ENCODE data around the gene BTBD10. TPM values are rescaled to one million over a fixed set of nuclear protein-coding genes. Genes with fewer than 3 reads are reported as not detected.

Gene BTBD10
- total RNA-seq, 4 donors from 2014 or later, result 33.4 to 59.8 (median 48.7) TPM

DNA sequence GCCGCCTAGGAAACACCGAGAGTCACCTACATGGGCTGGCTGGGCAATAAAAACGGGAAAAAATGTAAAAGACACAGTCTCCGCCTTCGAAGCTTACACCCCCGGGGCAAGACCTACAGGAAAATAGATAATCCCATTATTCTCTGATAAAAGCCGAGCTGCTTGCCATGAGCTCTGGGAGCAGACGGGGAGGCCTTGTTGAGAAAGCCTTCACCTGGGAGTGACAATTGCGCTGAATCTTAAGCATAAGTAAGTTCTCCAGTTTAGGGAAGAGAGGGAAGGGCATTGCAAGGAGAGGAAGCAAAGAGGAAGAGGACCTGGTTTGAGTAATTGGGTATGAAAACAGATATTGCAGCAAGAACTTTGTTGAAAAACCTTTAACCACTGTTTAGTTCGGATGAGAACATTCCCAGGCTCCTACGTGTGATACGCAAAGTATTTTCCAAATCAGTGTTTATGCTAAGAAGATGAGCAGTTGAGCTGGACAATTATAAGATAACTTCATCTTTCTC, 813 bp upstream of the BTBD10 start:
- H3K4me1 ChIP-seq, result peaks cover 18 to 29% (median 23%) of the 10 kb centered on the region in 4 donors
- H3K9me3 ChIP-seq, result no peaks in the 10 kb centered on the region
- H3K36me3 ChIP-seq, result no peaks in the 10 kb centered on the region
- peak overlapping the region; percentile 76 to 89 (median 80) for H3K4me3 ChIP-seq
- no peak for DNase-seq (ENCODE audit: extremely low spot score)
- no peaks in the 10 kb centered on the region for H3K27me3 ChIP-seq
- WGBS, result 33% methylated on average over 12 of the region's 12 CpGs
- peak overlapping the region; percentile 88 to 91 (median 90) for H3K27ac ChIP-seq (replicated peaks in 1 of 4)
- no peak for TF ChIP-seq POLR2AphosphoS5 (IDR thresholded peaks at IDR 0.05)
- intact Hi-C loops (cut with DNase I), result loop anchor here (5.0 kb wide), 1 partner anchor 77 kb away; no protein-coding TSS in a partner anchor

DNA sequence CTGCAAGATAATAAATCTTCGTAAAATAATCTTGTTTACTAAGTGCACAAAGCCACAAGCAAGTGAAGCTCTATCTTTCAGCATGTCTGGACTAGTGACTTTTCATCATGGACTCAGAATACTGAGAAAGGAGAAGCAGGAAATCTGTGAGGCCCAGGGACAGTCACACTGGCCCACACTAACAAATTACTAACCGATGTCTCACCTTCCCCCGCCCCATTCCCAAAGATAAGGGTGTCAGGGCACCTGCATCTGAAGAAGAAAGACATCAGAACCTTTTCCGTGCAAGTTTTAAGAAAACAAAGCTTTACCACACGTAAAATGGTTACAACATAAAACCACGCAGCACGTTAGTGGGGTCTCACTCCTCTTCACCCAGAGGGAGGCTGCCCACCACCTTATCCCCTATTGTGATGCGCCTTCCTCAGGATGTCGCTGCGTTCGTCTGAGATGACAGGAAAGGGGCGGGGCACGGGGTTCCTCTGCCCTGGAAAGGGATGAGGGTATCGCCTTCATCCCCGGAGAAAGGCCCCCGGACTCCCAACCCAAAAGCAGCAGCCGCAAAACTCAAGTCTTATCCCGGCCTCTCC, 616 bp downstream of the BTBD10 start:
- Histone ChIP-seq H3K36me3 (no peaks in the 10 kb centered on the region), H3K27ac (replicated peaks in 1 of 4) (peak overlapping the region; percentile 88 to 91 (median 90)), H3K27me3 (no peaks in the 10 kb centered on the region), H3K4me1 (peaks cover 18 to 29% (median 23%) of the 10 kb centered on the region in 4 donors), H3K9me3 (no peaks in the 10 kb centered on the region), H3K4me3 (peak overlapping the region; percentile 76 to 89 (median 80))
- WGBS, result 2% methylated on average over 18 of the region's 18 CpGs
- no peak for DNase-seq (ENCODE audit: extremely low spot score)
- TF ChIP-seq EP300 (IDR thresholded peaks at IDR 0.05), result no peak
- intact Hi-C loops (cut with DNase I), result loop anchor here (5.0 kb wide), 1 partner anchor 75 kb away; no protein-coding TSS in a partner anchor

DNA sequence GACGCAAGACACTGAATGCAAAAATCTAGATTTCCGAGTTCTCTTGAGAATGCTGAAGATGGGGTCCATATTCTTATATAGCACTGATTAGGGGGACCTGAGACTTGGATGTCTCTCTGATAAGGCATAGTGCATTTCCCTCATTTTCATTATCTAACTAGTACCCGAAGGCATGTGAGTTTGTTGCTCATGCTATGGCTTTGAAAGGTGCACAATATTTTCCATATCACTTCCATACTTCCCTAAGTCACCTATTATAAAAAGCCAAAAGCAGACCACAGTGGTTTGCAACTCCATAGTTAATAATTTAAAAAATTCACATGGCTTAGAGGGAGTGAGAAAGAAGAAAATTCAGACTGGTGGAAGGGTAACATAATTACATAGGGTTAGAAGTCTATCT, 1.7 kb downstream of the BTBD10 start:
- intact Hi-C loops (cut with DNase I), result loop anchor here (5.0 kb wide), 1 partner anchor 74 kb away; no protein-coding TSS in a partner anchor
- WGBS, result 87% methylated on average over 3 of the region's 3 CpGs
- no peak for DNase-seq (ENCODE audit: extremely low spot score)

DNA sequence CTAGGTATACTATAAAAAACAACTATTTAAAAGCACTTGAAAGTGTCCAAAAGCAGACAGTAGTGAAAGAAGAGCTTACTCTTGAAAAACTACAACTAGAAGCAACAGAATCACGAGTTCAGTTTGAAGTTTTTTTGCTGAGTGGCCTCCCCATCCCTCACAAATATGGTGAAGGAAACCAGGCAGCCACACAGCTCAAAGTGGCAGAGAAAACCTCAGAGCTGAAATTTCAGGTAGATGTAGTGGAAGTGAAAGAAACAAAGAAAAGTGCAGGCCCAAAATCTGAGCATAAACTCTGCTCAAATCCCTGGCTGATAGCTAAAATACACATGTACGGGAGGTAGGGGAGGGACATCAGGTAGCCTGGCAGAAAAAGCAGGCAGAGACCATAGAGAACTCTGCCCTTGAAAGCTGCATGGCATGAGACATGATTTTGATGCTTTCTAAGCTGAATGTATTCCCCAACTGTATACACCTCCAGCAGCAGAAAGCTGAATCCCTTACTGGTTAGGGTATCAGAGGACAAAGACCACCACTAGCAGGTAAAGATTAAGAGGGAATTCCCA, 12.1 kb downstream of the BTBD10 start:
- Histone ChIP-seq H3K27me3 (no peaks in the 10 kb centered on the region), H3K4me3 (no peak overlapping the region), H3K36me3 (no peaks in the 10 kb centered on the region), H3K4me1 (peaks cover 19 to 27% (median 21%) of the 10 kb centered on the region in 4 donors), H3K9me3 (peaks cover 0 to 4% (median 0%) of the 10 kb centered on the region in 4 donors), H3K27ac (replicated peaks in 1 of 4) (no peak overlapping the region)
- no peak for TF ChIP-seq EP300 (IDR thresholded peaks at IDR 0.05)
- TF ChIP-seq, protein P1, sequence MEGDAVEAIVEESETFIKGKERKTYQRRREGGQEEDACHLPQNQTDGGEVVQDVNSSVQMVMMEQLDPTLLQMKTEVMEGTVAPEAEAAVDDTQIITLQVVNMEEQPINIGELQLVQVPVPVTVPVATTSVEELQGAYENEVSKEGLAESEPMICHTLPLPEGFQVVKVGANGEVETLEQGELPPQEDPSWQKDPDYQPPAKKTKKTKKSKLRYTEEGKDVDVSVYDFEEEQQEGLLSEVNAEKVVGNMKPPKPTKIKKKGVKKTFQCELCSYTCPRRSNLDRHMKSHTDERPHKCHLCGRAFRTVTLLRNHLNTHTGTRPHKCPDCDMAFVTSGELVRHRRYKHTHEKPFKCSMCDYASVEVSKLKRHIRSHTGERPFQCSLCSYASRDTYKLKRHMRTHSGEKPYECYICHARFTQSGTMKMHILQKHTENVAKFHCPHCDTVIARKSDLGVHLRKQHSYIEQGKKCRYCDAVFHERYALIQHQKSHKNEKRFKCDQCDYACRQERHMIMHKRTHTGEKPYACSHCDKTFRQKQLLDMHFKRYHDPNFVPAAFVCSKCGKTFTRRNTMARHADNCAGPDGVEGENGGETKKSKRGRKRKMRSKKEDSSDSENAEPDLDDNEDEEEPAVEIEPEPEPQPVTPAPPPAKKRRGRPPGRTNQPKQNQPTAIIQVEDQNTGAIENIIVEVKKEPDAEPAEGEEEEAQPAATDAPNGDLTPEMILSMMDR (IDR thresholded peaks at IDR 0.05), result no peak
- no peak for TF ChIP-seq POLR2AphosphoS5 (IDR thresholded peaks at IDR 0.05)
- TF ChIP-seq POLR2A (IDR thresholded peaks at IDR 0.05; ENCODE audit: low read depth), result no peak
- DNase-seq (ENCODE audit: extremely low spot score), result no peak
- intact Hi-C loops (cut with DNase I), result no loop called here
- 98% methylated on average over 2 of the region's 2 CpGs for WGBS

More for the DNA sequence above, 1.7 kb downstream of the BTBD10 start:
- H3K4me3 ChIP-seq, result no peak overlapping the region
- peaks cover 18 to 29% (median 23%) of the 10 kb centered on the region in 4 donors for H3K4me1 ChIP-seq
- TF ChIP-seq EP300 (IDR thresholded peaks at IDR 0.05) (no peak), POLR2AphosphoS5 (IDR thresholded peaks at IDR 0.05) (no peak), POLR2A (IDR thresholded peaks at IDR 0.05; ENCODE audit: low read depth) (no peak)
- TF ChIP-seq, protein P1 (IDR thresholded peaks at IDR 0.05), result no peak
- no peaks in the 10 kb centered on the region for H3K36me3 ChIP-seq
- no peaks in the 10 kb centered on the region for H3K9me3 ChIP-seq
- no peak overlapping the region for H3K27ac ChIP-seq (replicated peaks in 1 of 4)
- no peaks in the 10 kb centered on the region for H3K27me3 ChIP-seq

DNA sequence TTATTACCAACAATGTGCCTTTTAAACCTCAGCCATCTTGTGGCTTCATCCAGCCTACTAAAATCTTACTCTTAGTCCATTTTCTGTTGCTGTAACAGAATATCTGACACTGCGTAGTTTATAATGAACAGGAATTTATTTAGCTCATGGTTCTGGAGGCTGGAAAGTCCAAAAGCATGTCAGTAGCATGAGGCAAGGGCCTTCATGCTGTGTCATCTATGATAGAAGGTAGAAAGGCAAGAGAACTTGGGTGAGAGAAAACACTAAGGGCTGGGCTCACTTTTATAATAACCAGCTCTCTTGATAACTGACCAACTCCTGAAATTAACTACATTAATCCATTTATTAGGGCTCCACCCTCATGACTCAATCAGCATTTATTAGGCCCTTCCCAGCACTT, 13.5 kb downstream of the BTBD10 start:
- DNase-seq (ENCODE audit: extremely low spot score), result no peak
- intact Hi-C loops (cut with DNase I), result no loop called here
- peaks cover 21 to 30% (median 26%) of the 10 kb centered on the region in 4 donors for H3K4me1 ChIP-seq
- peaks cover 0 to 4% (median 0%) of the 10 kb centered on the region in 4 donors for H3K9me3 ChIP-seq
- H3K27ac ChIP-seq (replicated peaks in 1 of 4), result peak overlapping the region in 2 of 4 donors; percentile 4 to 51
- WGBS, result 61% methylated on average over 1 of the region's 1 CpG
- TF ChIP-seq, protein P1 (IDR thresholded peaks at IDR 0.05), result no peak
- TF ChIP-seq EP300 (IDR thresholded peaks at IDR 0.05) (no peak), POLR2AphosphoS5 (IDR thresholded peaks at IDR 0.05) (no peak), POLR2A (IDR thresholded peaks at IDR 0.05; ENCODE audit: low read depth) (no peak)
- no peaks in the 10 kb centered on the region for H3K27me3 ChIP-seq
- no peak overlapping the region for H3K4me3 ChIP-seq
- no peaks in the 10 kb centered on the region for H3K36me3 ChIP-seq

Data from esophagus muscularis mucosa (tissue), 4 donors.